HG03045 (cell line): ENCODE measurements around the gene THSD7A.
"Not testable (repeated sequence)": the region's sequence is repeated elsewhere in the genome, so short reads cannot be mapped to it uniquely, and the experiment has no call there.

Experiments used
- ATAC-seq: cut with Tn5 transposase; IDR thresholded peaks from one replicate; pipeline ENCODE4 v1.9.1; 2021; ENCODE audit warnings: mild to moderate bottlenecking, moderate library complexity; ENCODE audit not compliant: unreplicated experiment

The THSD7A gene

GRCh38 chr7:11524476-11525397 lies 307.3 kb downstream of the THSD7A start:
- no peak for ATAC-seq

- ATAC-seq: not testable (repeated sequence)
Observed at GRCh38 chr7:11521964-11522499, 310.0 kb downstream of the THSD7A start.

DNA sequence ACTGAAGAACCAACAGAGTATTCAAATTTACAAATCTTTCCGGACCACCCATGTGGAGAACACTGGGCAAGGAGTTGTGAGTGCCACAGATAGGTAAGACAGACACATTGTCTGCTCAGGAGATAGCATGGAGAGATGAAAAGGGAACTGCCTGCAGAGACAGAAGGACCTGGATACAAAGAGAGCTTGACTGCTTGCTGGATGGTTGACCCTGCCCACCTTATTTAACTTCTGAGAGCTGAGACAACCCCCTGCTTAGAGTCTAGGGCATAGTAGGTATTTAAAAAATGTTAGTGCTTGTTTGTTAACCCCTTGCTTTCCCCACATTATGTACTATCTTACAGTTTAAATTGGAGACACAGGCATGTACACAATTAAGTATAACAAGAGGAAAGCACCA lies 314.1 kb downstream of the THSD7A start:
- ATAC-seq: no peak

DNA sequence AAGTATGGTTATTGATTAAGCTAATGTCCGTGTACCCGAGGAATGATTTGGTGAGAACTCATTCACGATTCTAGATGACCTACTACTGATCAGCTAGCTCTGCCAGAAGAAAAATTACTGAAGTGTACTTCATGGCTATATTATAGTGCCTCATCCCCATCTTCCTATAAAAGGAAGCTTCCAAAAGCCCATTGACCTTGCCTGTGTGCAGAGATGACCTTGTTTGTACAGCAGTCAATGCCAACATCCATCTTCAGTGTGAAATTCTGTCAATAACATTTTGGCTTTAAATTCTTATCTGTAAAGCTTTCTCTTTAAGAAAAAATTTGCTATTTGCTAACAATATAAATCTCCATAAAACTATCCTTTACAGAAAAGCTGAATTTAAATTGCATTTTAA lies 315.7 kb downstream of the THSD7A start:
- ATAC-seq: no peak

- ATAC-seq: no peak
Observed at GRCh38 chr7:11513460-11513859, 318.5 kb downstream of the THSD7A start.

DNA sequence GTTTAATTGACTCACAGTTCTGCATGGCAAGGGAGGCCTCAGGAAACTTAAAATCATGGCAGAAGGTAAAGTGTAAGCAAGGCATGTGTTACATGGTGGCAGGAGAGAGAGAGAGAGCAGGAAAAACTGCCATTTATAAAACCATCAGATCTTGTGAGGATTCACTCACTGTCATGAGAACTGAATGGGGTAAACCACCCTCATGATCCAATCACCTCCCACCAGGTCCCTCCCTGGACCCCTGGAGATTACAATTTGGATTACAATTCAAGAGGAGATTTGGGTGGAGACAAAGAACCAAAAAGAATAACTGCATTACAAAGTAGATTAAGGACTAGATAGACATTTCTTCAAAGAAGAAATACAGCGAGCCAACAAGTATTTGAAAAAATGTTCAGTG lies 324.1 kb downstream of the THSD7A start:
- ATAC-seq: no peak

GRCh38 chr7:11506417-11506816 lies 325.6 kb downstream of the THSD7A start:
- ATAC-seq: no peak

DNA sequence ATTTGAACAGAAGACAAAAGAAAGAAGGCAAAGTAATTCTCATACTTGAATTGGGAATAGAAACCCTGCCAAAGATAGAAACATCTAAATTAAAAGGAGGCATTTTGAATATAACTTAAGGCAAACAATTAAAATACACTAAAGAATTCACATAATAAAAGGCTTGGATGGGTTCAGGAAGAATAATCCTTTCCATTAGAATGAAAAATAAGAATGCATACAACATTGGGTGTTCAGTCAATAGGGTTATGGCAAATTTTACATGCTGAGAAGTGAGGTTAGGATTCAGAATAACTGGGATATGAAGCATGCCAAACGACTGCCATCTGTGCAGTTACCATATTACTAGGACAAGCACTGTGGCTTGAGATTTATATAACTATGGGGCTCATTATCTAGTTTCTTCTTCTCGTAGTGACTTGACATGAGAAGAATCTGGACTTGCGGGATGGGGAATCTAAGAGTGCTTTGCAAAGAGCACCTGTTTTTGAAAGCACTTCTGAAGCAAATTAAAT lies 326.5 kb downstream of the THSD7A start:
- no peak for ATAC-seq

DNA sequence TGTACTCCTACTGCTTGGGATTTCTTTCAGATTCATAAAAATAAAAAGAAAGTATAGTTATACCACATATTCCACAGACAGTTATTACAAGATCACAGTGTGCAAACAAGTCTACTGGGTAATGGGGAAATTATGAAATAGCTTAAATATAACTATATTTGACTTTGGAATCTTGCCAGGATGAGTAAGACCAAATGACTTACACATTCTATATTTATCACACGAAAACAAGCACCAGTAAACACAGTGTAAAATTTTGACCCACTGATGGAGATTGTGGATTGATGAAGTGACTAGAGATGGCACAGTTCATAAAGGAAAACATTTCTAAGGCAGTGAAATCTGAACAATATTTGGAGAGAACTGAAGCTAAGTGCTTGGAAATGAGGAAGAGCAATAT lies 339.7 kb downstream of the THSD7A start:
- ATAC-seq: no peak

DNA sequence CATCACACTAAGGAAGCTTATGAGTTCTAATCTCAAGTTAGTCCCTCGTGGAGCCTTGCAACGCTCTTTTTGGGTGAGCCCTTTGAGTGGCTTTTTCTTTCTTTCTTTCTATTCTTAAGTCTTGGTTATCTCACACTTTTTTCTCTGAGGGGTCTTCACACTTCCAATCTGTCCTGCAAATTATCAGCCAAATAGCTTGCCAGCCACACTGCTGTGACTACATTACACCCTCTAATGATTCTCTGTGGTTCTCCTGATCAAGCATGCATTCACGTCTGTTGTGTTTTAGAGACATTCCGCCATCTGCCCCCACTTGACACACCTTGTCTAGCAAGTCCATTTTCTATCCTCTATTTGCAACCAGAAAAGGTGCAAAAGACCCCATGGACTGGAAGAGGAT lies 340.2 kb downstream of the THSD7A start:
- ATAC-seq: no peak

GRCh38 chr7:11489280-11489679 lies 342.7 kb downstream of the THSD7A start:
- no peak for ATAC-seq

DNA sequence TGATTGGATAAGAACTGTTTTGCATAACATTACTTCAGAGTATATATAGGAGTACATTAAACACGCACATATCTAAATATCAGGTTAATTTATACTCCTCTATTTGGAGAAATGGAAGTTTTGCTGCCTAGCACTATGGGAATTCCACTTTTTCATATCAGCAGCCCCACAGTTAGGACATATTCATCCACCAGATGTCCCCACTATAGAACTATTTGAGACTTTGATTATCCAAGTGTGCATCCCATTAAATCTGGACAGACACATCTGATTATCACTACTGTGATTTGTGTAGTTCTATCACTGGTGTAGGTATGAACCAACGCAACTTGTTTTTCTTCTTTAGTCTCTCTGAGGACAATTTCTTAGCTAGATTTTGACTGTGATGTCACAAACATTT lies 345.7 kb downstream of the THSD7A start:
- ATAC-seq: no peak

GRCh38 chr7:11485636-11486035 lies 346.4 kb downstream of the THSD7A start:
- ATAC-seq: no peak

DNA sequence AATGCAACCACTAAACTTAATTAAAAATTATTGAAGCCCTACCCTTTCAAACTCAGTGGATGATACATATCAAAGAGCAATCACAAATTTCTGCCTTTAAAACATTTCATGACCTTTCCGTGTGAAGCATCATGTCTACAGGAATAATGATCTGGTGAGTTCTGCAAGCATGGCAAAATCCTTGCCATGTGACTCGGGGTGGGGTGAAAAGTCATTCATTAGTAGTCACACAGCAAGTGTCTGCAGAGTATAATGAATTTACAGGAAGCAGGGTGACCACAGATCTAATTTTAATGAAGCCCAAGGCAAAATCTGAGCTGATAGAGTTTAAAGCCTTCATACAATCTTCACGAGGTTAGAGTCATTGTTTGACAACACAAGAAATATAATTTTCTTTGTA lies 351.9 kb downstream of the THSD7A start:
- ATAC-seq: no peak

DNA sequence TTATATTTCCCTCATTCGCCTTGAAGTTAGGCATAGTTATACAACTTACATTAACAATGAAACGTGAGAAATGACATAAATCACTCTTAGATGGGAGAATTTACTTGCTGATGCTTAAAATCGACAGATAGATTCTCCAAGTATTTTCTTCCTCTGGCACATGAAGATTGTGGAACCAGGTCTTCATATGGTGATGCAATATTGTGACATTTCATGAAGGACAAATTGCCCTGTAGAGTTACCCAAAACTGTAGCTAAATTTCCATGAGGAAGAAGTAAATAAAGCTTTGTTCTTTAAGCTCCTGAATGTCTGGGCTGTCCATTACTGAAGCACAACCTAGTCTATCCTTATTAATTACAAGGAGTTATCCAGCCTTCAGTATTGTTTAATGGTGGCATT lies 353.1 kb downstream of the THSD7A start:
- no peak for ATAC-seq

- no peak for ATAC-seq
Observed at GRCh38 chr7:11478426-11478825, 353.6 kb downstream of the THSD7A start.

- no peak for ATAC-seq
Observed at GRCh38 chr7:11474902-11475585, 357.0 kb downstream of the THSD7A start.

GRCh38 chr7:11473807-11474424 lies 358.1 kb downstream of the THSD7A start:
- ATAC-seq: no peak

GRCh38 chr7:11473220-11473619 lies 358.8 kb downstream of the THSD7A start:
- no peak for ATAC-seq

DNA sequence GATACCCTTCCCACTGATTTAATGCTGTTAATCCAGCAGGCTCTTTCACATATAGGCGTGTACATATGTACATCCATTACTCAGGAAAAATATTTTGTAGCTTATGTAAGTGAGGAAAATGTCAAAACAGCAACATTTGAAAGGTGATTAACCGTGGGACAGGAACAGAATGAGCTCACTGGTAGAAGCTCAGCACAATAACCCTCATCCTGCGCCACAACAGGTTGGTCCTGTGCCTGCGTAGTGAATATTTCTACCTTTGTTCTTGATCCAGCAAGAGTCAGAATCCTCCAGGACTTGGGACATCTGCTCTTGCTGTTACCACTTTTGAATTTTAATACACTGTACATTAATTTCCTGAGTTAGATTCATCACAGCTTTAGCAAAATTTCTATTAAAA lies 359.4 kb downstream of the THSD7A start:
- no peak for ATAC-seq

- no peak for ATAC-seq
Observed at GRCh38 chr7:11471255-11471654, 360.7 kb downstream of the THSD7A start.
